ENCODE measurements around the gene CLDND2.

DNA sequence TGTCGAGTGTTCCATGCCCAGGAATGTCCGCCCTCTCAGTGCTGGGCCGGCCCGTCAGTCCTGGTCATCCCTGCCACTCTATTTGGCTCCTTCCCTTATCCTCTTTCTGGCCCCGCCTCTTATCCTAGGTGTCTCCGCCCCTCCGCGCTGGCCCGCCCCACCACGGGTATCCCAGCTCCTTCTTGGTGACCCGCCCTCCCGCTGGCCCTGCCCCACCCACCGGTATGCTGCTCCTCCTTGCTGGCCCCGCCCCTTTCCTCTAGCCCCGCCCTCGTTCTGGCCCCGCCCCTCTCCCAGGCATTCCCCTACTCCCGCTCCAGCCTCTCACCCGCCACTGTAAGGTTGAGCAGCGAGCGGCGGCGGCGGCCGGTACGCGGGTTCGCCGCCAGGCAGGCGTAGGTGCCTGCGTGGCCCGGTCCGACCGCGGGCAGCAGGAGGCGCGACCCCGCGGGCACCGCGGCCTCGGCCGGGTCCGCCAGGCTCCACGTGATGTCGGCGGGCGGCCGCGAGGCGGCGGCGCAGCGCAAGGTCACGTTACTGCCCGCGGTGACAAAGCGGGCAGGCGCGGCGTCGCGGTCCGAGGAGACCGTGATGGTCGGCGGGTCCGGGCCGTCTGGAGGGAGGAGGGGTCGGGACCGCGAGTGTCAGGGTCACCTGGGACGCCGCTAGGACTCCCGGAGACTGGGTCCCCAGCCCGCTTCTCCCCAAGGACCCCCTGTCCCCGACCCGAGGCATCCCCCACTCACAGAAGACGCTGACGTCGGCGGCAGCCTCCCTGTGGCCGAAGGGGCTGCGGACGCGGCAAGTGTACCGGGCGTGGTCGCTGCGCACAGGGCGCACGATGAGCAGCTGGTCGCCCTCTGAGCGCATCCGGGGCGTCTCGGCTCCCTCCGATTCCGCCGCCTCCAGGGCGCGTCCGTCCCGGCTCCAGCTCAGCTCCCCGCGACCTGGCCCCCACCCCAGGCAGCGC, 28.8 kb downstream of the CLDND2 start:
- TF ChIP-seq, protein P1, sequence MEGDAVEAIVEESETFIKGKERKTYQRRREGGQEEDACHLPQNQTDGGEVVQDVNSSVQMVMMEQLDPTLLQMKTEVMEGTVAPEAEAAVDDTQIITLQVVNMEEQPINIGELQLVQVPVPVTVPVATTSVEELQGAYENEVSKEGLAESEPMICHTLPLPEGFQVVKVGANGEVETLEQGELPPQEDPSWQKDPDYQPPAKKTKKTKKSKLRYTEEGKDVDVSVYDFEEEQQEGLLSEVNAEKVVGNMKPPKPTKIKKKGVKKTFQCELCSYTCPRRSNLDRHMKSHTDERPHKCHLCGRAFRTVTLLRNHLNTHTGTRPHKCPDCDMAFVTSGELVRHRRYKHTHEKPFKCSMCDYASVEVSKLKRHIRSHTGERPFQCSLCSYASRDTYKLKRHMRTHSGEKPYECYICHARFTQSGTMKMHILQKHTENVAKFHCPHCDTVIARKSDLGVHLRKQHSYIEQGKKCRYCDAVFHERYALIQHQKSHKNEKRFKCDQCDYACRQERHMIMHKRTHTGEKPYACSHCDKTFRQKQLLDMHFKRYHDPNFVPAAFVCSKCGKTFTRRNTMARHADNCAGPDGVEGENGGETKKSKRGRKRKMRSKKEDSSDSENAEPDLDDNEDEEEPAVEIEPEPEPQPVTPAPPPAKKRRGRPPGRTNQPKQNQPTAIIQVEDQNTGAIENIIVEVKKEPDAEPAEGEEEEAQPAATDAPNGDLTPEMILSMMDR (IDR thresholded peaks at IDR 0.05), result peak; percentile 20 to 92 (median 50)
- TF ChIP-seq POLR2A (IDR thresholded peaks at IDR 0.05), result peak; percentile 75 to 91
- TF ChIP-seq EP300 (IDR thresholded peaks at IDR 0.05), result peak in 1 of 2 donors; percentile 80

All from tibial nerve (tissue), 4 donors.